Aorta (tissue), 5 donors: Measurements from ENCODE around the gene POLL. TPM values are rescaled to one million over a fixed set of nuclear protein-coding genes. Genes with fewer than 3 reads are reported as not detected.

Experiments
- ATAC-seq: fragments of 200-7000 bp; cut with Tn5 transposase; one replicate; pipeline ENCODE4 v1.9.1; 2022; ENCODE audit warnings: moderate library complexity; ENCODE audit not compliant: low FRiP score
- DNase-seq, 2 donors: peaks; one replicate each; pipeline ENCODE4 v3.0.0-alpha.2; 2020
- H3K27ac ChIP-seq, 2 donors: one replicate each; pipeline ENCODE4 v1.5.1; 2013; ENCODE audit warnings: low read length in 2 of 2, mild to moderate bottlenecking in 2 of 2, moderate library complexity in 2 of 2, control low read depth in 1 of 2, inconsistent platforms in 1 of 2, low read depth in 1 of 2
- H3K27me3 ChIP-seq, 2 donors: one replicate each; pipeline ENCODE4 v1.6.1; 2013; ENCODE audit warnings: control low read depth in 1 of 2, low read length in 1 of 2, mild to moderate bottlenecking in 1 of 2, moderate library complexity in 1 of 2; ENCODE audit not compliant: insufficient read depth in 2 of 2, control insufficient read depth in 1 of 2
- H3K36me3 ChIP-seq, 2 donors: one replicate each; pipeline ENCODE4 v1.6.1; 2013; ENCODE audit warnings: control low read depth in 1 of 2, low read length in 1 of 2, mild to moderate bottlenecking in 1 of 2; ENCODE audit not compliant: insufficient read depth in 2 of 2, control insufficient read depth in 1 of 2
- H3K4me1 ChIP-seq, 2 donors: one replicate each; pipeline ENCODE4 v1.6.1; 2013; ENCODE audit warnings: low read length in 2 of 2, control low read depth in 1 of 2, mild to moderate bottlenecking in 1 of 2, moderate library complexity in 1 of 2; ENCODE audit not compliant: insufficient read depth in 2 of 2, control insufficient read depth in 1 of 2
- H3K4me3 ChIP-seq, 2 donors: one replicate each; pipeline ENCODE4 v1.5.1; 2013; ENCODE audit warnings: low read length in 2 of 2, control low read depth in 1 of 2, mild to moderate bottlenecking in 1 of 2
- H3K9me3 ChIP-seq: one replicate; pipeline ENCODE4 v1.6.1; 2013; ENCODE audit warnings: mild to moderate bottlenecking, low read length; ENCODE audit not compliant: control insufficient read depth
- WGBS, 2 donors: extraction: QIAGEN DNeasy Blood & Tissue Kit; methylation state at CpG; one replicate each; pipeline ENCODE4 v1.1.7; 2013; 5-methylcytosine and 5-hydroxymethylcytosine counted together
- intact Hi-C, 2 donors: fragments of 100-400 bp; cut with DNase I; formaldehyde crosslinking; loops; one replicate each; pipeline versions ENCODE4 v1.14.2 to v1.15.0; 2022
- microRNA-seq, 2 donors: library from miRNA; unstranded; fragments of <30 nt; microRNA quantifications; one replicate each; pipeline ENCODE4 v1.2.0, GENCODE V29; 2020
- polyA plus RNA-seq, 2 donors: library from polyadenylated mRNA; stranded (reverse); fragments of 200-250 nt; gene quantifications; one replicate each; pipeline ENCODE4 v1.2.3, GENCODE V29; 2013
- total RNA-seq, 2 donors: library from RNA; stranded (reverse); fragmentation: NEBNext Ultra II Directional; extraction: Animal tissue kit (Norgen Biotek cat#: 25700); gene quantifications; one replicate each; pipeline ENCODE4 v1.2.1, GENCODE V29; 2021
- donor health status: healthy with polysubstance abuse.
- donor health status: Bipolar disorder and iron deficiency.
- donor health status: DM: no; HTN: no; CAD: no.
- donor health status: DM: no; HTN: no; CAD: no.
- donor health status: DM: yes; HTN: yes; CAD: no.

Gene POLL
- total and polyA plus RNA-seq, 4 donors, result 13.3 to 53.8 (median 24.2) TPM

- DNase-seq (no peak), ATAC-seq (no peak)
- Histone ChIP-seq H3K27me3 (no peaks in the 10 kb centered on the region), H3K4me1 (no peaks in the 10 kb centered on the region), H3K9me3 (no peaks in the 10 kb centered on the region), H3K27ac (no peak overlapping the region), H3K4me3 (no peak overlapping the region), H3K36me3 (peaks cover 4 to 12% of the 10 kb centered on the region in 2 donors)
- WGBS, 2 donors, result 78 to 83% methylated on average over 4 of the region's 4 CpGs
- intact Hi-C loops, result no loop called here
These were observed 52.1 kb downstream of the POLL start for GRCh38 chr10:101535949-101536348.

GRCh38 chr10:101529725-101530553 is 58.1 kb downstream of the POLL start:
- Histone ChIP-seq H3K4me1 (no peaks in the 10 kb centered on the region), H3K27me3 (no peaks in the 10 kb centered on the region), H3K9me3 (no peaks in the 10 kb centered on the region), H3K4me3 (no peak overlapping the region), H3K27ac (no peak overlapping the region), H3K36me3 (peaks cover 5% of the 10 kb centered on the region in 2 donors)
- WGBS, 2 donors, result 79 to 81% methylated on average over 4 of the region's 4 CpGs
- no peak for DNase-seq
- intact Hi-C loops, result no loop called here
- no peak for ATAC-seq

- 88 to 89% methylated on average over 1 of the region's 1 CpG for WGBS, 2 donors
- no peak for ATAC-seq
- H3K4me3 ChIP-seq, result no peak overlapping the region
- intact Hi-C loops, result no loop called here
- no peaks in the 10 kb centered on the region for H3K9me3 ChIP-seq
- peaks cover 5% of the 10 kb centered on the region in 2 donors for H3K36me3 ChIP-seq
- H3K27ac ChIP-seq, result no peak overlapping the region
- no peaks in the 10 kb centered on the region for H3K4me1 ChIP-seq
- no peak for DNase-seq
- H3K27me3 ChIP-seq, result no peaks in the 10 kb centered on the region
These were observed 58.9 kb downstream of the POLL start for GRCh38 chr10:101529207-101529606.

Small RNA genes within 50 kb of the gene (microRNA-seq; reads per million reads assigned to microRNA genes)
- gene MIR3158-1 (0 reads per million in 2 donors), gene MIR3158-2 (0 reads per million in 2 donors)

Other genes starting within 250 kb of the POLL start
- gene BTRC, start 234.1 kb downstream of the POLL start, total RNA-seq, result 10 to 100 TPM; 16.6 to 21.0 TPM
- gene BTRC, start 234.1 kb downstream of the POLL start, polyA plus RNA-seq, result 1 to 10 TPM; 4.4 to 5.0 TPM
- 1 to 10 TPM; 5.5 to 9.8 TPM for gene DPCD, start 64 bp upstream of the POLL start, total RNA-seq
- gene DPCD, start 64 bp upstream of the POLL start, polyA plus RNA-seq, result 10 to 100 TPM; 11.9 to 27.6 TPM
- 10 to 100 TPM; 71.2 to 74.8 TPM for gene FBXW4, start 106.9 kb upstream of the POLL start, total RNA-seq
- 10 to 100 TPM; 65.2 to 99.9 TPM for gene FBXW4, start 106.9 kb upstream of the POLL start, polyA plus RNA-seq
- gene FGF8, start 187.9 kb upstream of the POLL start, total RNA-seq, result not detected
- gene FGF8, start 187.9 kb upstream of the POLL start, polyA plus RNA-seq, result not detected
- gene NPM3, start 195.2 kb upstream of the POLL start, total RNA-seq, result 10 to 100 TPM; 12.7 to 19.8 TPM
- 10 to 100 TPM; 18.5 to 22.3 TPM for gene NPM3, start 195.2 kb upstream of the POLL start, polyA plus RNA-seq
- gene OGA, start 230.2 kb upstream of the POLL start, total RNA-seq, result 100 to 1,000 TPM; 126 to 171 TPM
- gene OGA, start 230.2 kb upstream of the POLL start, polyA plus RNA-seq, result 10 to 100 TPM; 38.7 to 97.4 TPM